Measurements from ENCODE around the gene PCDH1.

Gene PCDH1

GRCh38 chr5:141808857-141809256 lies 69.4 kb downstream of the PCDH1 start:
- no peak for DNase-seq (ENCODE audit: low read depth in 2 of 2)

- DNase-seq (ENCODE audit: low read depth in 2 of 2): no peak
Observed at GRCh38 chr5:141807732-141808131, 70.5 kb downstream of the PCDH1 start.

- no peak for DNase-seq (ENCODE audit: low read depth in 2 of 2)
Observed at GRCh38 chr5:141807329-141807728, 70.9 kb downstream of the PCDH1 start.

- no peak for DNase-seq (ENCODE audit: low read depth in 2 of 2)
Observed at GRCh38 chr5:141806626-141807025, 71.6 kb downstream of the PCDH1 start.

DNA sequence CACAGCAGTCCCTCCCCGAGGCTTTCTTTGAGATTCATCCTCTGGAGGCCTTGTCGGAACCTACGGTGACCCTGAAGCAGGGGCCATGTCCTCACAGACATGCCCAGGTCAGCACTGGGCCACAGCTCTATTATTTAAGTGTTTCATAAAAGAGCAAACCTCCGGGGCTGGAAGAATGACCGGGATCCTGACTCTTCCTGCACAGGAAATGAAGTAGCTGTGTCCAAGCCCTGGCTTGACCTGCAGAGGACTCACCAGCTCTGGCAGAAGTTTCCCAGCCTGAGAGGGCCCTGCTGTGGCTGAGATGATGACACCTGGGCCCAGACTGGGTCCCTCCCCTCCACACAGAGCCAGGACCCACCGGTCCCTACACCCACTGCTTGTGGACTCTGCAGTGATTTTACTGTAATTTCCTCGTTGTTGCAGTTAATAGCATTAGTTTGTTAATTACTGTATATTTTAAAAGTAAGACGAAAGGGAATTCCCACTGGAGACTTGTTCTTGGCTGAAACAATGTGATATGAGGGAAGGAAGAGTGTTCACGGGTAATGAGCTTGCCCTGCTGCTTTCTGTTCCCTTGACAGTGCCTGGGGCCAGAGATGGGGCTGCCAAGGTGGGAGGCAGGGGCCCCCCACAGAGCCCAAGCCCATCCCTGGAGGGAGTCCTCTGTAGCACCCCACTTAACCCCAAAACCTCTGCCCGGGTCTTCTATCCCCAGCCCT lies 72.2 kb downstream of the PCDH1 start:
- no peak for DNase-seq (ENCODE audit: low read depth in 2 of 2)

DNA sequence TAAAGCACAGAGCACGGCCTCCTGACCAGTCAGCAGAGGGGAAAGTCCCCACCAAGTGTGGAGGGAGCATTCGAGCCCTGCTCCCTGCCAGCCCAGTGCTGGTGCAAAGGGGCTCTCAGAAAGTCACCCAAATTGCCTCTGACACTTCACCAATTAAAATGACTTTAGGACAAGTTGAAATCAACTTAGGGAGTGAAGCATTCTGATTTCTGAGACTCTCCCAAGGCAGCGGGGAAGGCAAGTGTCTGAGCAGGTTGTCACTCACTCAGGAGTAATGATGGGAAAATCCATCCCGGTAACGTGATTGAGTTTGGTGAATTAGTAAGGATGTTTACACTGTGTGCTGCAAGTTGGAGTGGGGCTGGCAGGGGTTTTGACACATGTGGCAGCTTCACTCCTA lies 73.7 kb downstream of the PCDH1 start:
- no peak for DNase-seq (ENCODE audit: low read depth in 2 of 2)

All from stimulated activated CD8-positive, alpha-beta memory T cell treated with anti-CD3 and anti-CD28 coated beads, Interleukin-7, amount 100 ng/mL, for 1 hour (primary cell).